Hepatocyte (in vitro differentiated cells): ENCODE results near the gene STX1B. TPM values are rescaled to one million over a fixed set of nuclear protein-coding genes. Genes with fewer than 3 reads are reported as not detected.
A peak's percentile ranks its signal among the peaks of the same experiment; 100 is the strongest.

Experiments
- DNase-seq: peaks from one replicate; pipeline ENCODE4 v3.0.0-alpha.2; 2016; ENCODE audit warnings: low spot score
- H2AFZ ChIP-seq: fragments of 200-600 bp; sonication (generic); 2 replicates; pipeline ENCODE4 v1.6.0; 2016; ENCODE audit warnings: antibody characterized with exemption, mild to moderate bottlenecking
- H3K27ac ChIP-seq: fragments of 200-600 bp; sonication (generic); 2 replicates; pipeline ENCODE4 v1.5.1; 2016; ENCODE audit warnings: mild to moderate bottlenecking
- H3K27me3 ChIP-seq: fragments of 200-600 bp; sonication (generic); 2 replicates; pipeline ENCODE4 v1.6.1; 2016
- H3K36me3 ChIP-seq: fragments of 200-600 bp; sonication (generic); replicated peaks from 2 replicates; pipeline ENCODE4 v1.5.1; 2016; ENCODE audit warnings: low read depth; ENCODE audit not compliant: insufficient read depth
- H3K4me1 ChIP-seq: fragments of 200-600 bp; sonication (generic); 2 replicates; pipeline ENCODE4 v1.5.1; 2016; ENCODE audit warnings: mild to moderate bottlenecking, moderate library complexity; ENCODE audit not compliant: insufficient read depth
- H3K4me2 ChIP-seq: fragments of 200-600 bp; sonication (generic); 2 replicates; pipeline ENCODE4 v1.6.0; 2016
- H3K4me3 ChIP-seq: fragments of 200-600 bp; sonication (generic); 2 replicates; pipeline ENCODE4 v1.5.1; 2016; ENCODE audit warnings: mild to moderate bottlenecking
- H3K79me2 ChIP-seq: fragments of 200-600 bp; sonication (generic); 2 replicates; pipeline ENCODE4 v1.6.0; 2017; ENCODE audit warnings: mild to moderate bottlenecking
- H3K9me2 ChIP-seq: fragments of 200-600 bp; sonication (generic); replicated peaks from 2 replicates; pipeline ENCODE4 v1.6.0; 2017; ENCODE audit warnings: mild to moderate bottlenecking; ENCODE audit not compliant: insufficient read depth
- H3K9me3 ChIP-seq: fragments of 200-600 bp; sonication (generic); 2 replicates; pipeline ENCODE4 v1.5.1; 2016; ENCODE audit warnings: low read depth, mild to moderate bottlenecking
- H4K20me1 ChIP-seq: fragments of 200-600 bp; sonication (generic); 2 replicates; pipeline ENCODE4 v1.6.0; 2016; ENCODE audit warnings: mild to moderate bottlenecking; ENCODE audit not compliant: insufficient read depth, poor library complexity, severe bottlenecking
- EZH2 ChIP-seq: fragments of 200-600 bp; sonication (generic); IDR thresholded peaks from 2 replicates; pipeline ENCODE4 v1.6.1; 2016; ENCODE audit warnings: antibody characterized with exemption, mild to moderate bottlenecking, borderline replicate concordance
- EZH2phosphoT487 ChIP-seq: fragments of 200-600 bp; sonication (generic); IDR thresholded peaks from one replicate; pipeline ENCODE4 v1.6.1; 2018; ENCODE audit warnings: antibody characterized with exemption, mild to moderate bottlenecking, low read depth, moderate library complexity; ENCODE audit not compliant: unreplicated experiment, severe bottlenecking
- WGBS: methylation state at CpG from one replicate; pipeline ENCODE4 v1.1.6; 2016; ENCODE audit warnings: low lambda C conversion rate; ENCODE audit errors: missing lambda C conversion rate; 5-methylcytosine and 5-hydroxymethylcytosine counted together
- polyA plus RNA-seq: library from polyadenylated mRNA; unstranded; fragments of >200 nt; fragmentation: Nextera tagmentation; extraction: Ambion mirVana; gene quantifications from 2 replicates; pipeline ENCODE4 v1.2.1, GENCODE V29; 2016
- total RNA-seq: library from RNA; depleted of rRNA; stranded (reverse); fragments of >200 nt; gene quantifications from 2 replicates; pipeline ENCODE4 v1.2.3, GENCODE V29; 2014
- TF ChIP-seq, protein P1 (sequence below): fragments of 200-600 bp; sonication (generic); IDR thresholded peaks from 2 replicates; pipeline ENCODE4 v1.5.1; 2016; ENCODE audit warnings: antibody characterized with exemption, mild to moderate bottlenecking; ENCODE audit not compliant: poor library complexity

STX1B gene
- total and polyA plus RNA-seq, 2 experiments from 2014 or later = 0.87 to 2.7 TPM

DNA sequence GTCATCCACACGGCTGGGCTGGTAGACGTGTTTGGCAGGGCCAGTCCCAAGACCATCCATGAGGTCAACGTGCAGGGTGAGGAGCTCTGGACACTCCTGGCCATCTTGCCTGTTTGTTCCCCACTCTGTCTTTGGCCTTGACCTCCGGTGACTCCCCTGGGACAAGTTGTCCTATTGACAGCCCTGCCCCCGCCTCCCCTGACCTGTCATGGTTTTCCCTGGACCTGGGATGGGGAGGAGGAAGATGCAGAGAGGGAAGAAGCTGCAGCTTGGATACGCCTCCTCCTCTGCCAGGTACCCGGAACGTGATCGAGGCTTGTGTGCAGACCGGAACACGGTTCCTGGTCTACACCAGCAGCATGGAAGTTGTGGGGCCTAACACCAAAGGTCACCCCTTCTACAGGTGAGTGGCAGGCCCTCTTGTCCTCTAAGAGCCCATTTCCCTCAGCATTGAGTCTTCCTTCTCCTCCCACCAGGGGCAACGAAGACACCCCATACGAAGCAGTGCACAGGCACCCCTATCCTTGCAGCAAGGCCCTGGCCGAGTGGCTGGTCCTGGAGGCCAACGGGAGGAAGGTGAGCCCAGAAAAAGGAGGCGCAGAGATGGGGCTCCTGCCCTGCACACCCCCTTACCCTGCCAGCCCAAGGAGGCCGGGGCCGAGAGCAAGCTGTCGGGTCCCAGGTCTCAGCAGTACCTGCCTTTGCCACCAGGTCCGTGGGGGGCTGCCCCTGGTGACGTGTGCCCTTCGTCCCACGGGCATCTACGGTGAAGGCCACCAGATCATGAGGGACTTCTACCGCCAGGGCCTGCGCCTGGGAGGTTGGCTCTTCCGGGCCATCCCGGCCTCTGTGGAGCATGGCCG is 24.1 kb downstream of the STX1B start:
- Histone ChIP-seq H3K27me3 (no peaks in the 10 kb centered on the region), H3K4me3 (no peak overlapping the region), H3K4me2 (peak overlapping the region; percentile 78), H3K4me1 (peaks cover 6% of the 10 kb centered on the region), H3K36me3 (no peaks in the 10 kb centered on the region), H3K79me2 (no peaks in the 10 kb centered on the region), H2AFZ (no peak overlapping the region), H4K20me1 (no peaks in the 10 kb centered on the region), H3K9me3 (no peaks in the 10 kb centered on the region), H3K9me2 (no peaks in the 10 kb centered on the region), H3K27ac (no peak overlapping the region)
- WGBS = 95% methylated on average over 29 of the region's 29 CpGs
- DNase-seq = no peak
- TF ChIP-seq EZH2phosphoT487 (no peak), EZH2 (no peak)
- TF ChIP-seq, protein P1, sequence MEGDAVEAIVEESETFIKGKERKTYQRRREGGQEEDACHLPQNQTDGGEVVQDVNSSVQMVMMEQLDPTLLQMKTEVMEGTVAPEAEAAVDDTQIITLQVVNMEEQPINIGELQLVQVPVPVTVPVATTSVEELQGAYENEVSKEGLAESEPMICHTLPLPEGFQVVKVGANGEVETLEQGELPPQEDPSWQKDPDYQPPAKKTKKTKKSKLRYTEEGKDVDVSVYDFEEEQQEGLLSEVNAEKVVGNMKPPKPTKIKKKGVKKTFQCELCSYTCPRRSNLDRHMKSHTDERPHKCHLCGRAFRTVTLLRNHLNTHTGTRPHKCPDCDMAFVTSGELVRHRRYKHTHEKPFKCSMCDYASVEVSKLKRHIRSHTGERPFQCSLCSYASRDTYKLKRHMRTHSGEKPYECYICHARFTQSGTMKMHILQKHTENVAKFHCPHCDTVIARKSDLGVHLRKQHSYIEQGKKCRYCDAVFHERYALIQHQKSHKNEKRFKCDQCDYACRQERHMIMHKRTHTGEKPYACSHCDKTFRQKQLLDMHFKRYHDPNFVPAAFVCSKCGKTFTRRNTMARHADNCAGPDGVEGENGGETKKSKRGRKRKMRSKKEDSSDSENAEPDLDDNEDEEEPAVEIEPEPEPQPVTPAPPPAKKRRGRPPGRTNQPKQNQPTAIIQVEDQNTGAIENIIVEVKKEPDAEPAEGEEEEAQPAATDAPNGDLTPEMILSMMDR = no peak

DNA sequence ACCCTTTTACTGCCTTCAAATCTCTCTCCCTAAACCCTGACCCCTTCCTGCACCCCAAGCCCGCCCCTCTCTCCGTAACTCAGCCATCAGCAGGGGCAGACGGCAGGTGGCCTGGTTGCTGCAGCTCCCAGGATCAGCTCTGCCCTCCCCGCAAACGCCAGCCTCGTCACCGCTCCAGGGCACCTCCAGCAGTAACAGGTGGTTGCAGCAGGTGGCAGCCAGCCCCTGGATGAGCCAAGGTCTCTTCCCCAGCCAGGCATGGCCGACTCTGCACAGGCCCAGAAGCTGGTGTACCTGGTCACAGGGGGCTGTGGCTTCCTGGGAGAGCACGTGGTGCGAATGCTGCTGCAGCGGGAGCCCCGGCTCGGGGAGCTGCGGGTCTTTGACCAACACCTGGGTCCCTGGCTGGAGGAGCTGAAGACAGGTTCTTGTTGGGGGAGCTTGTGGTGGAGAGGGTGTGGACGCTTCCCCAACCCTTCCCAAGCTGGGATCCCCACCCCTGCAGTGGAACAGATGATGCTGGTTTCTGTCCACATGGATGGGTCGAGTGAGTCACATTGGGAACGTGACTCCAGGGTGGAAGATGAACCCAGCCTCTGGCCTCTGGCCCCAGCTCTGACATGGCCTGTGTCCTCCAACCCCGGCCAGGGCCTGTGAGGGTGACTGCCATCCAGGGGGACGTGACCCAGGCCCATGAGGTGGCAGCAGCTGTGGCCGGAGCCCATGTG is 24.9 kb downstream of the STX1B start:
- Histone ChIP-seq H3K79me2 (no peaks in the 10 kb centered on the region), H2AFZ (peak overlapping the region; percentile 5)

DNA sequence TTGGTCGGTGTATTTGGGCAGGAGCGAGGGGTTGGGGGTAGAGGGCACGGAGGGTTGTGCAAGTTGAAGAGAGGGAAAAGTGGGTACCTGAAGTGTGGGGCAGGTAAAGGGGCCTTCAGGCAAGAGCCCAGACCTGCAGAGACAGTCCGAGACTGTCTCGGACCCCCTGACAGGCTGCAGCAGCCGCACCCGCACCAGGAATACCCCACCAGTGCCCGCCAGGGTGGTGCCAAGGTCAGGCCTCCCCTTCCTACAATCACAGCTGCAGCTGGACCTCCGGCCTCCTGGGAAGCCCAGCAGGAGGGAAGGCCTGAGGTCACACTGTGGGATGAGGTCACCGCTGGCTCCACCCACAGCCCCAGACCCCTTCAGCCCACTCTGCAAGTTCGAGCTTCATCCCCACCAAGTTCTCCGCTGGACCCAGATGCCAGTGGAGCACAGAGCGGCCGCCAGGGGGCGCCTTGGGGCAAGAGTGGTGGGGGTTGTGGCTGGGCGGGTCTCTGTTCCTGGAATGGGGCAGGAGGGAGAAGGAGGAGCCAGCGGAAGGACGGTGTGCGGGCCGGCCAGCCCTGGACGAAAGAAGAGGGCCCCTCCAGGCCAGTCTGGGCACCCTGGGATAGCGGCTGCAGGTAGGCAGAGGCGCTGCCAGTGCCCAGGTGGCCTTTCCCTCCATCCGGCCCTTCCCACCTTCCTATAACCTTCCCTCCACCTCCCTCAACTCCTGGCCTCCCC is 25.6 kb downstream of the STX1B start, which contains the start of gene HSD3B7:
TSS of gene HSD3B7 (plus strand) at position 539 of the 732 bp plus-strand sequence. CDS start 452 bp downstream, outside the sequence.
- Histone ChIP-seq H3K36me3 (no peaks in the 10 kb centered on the region), H3K27ac (peak within 1 kb of the TSS; percentile 58)
- TF ChIP-seq EZH2 (no peak), EZH2phosphoT487 (no peak)
- TF ChIP-seq, protein P1 = peak; percentile 96

More for the DNA sequence above, 24.9 kb downstream of the STX1B start:
- no peaks in the 10 kb centered on the region for H3K36me3 ChIP-seq
- DNase-seq = peak; percentile 80
- TF ChIP-seq, protein P1 = peak; percentile 27
- no peak for TF ChIP-seq EZH2
- peak overlapping the region; percentile 78 for H3K4me2 ChIP-seq
- H3K4me3 ChIP-seq = no peak overlapping the region
- no peaks in the 10 kb centered on the region for H3K27me3 ChIP-seq
- no peaks in the 10 kb centered on the region for H3K9me3 ChIP-seq
- WGBS = 82% methylated on average over 20 of the region's 20 CpGs
- H3K27ac ChIP-seq = peak overlapping the region; percentile 58
- H3K4me1 ChIP-seq = peaks cover 6% of the 10 kb centered on the region
- no peaks in the 10 kb centered on the region for H4K20me1 ChIP-seq
- no peaks in the 10 kb centered on the region for H3K9me2 ChIP-seq

More for the DNA sequence above, 25.6 kb downstream of the STX1B start, which contains the start of gene HSD3B7:
- no peaks in the 10 kb centered on the region for H3K9me3 ChIP-seq
- peak within 1 kb of the TSS; percentile 78 for H3K4me2 ChIP-seq
- H4K20me1 ChIP-seq = no peaks in the 10 kb centered on the region
- H2AFZ ChIP-seq = peak within 1 kb of the TSS; percentile 5
- no peaks in the 10 kb centered on the region for H3K79me2 ChIP-seq
- no peaks in the 10 kb centered on the region for H3K27me3 ChIP-seq
- WGBS = 42% methylated on average over 21 of the region's 24 CpGs
- no peak within 1 kb of the TSS for H3K4me3 ChIP-seq
- DNase-seq = peak; percentile 92
- peaks cover 6% of the 10 kb centered on the region for H3K4me1 ChIP-seq
- H3K9me2 ChIP-seq = no peaks in the 10 kb centered on the region
